ENCODE data around the gene PARD3.
"Not testable (repeated sequence)": the region's sequence is repeated elsewhere in the genome, so short reads cannot be mapped to it uniquely, and the experiment has no call there.

PARD3 gene

DNA sequence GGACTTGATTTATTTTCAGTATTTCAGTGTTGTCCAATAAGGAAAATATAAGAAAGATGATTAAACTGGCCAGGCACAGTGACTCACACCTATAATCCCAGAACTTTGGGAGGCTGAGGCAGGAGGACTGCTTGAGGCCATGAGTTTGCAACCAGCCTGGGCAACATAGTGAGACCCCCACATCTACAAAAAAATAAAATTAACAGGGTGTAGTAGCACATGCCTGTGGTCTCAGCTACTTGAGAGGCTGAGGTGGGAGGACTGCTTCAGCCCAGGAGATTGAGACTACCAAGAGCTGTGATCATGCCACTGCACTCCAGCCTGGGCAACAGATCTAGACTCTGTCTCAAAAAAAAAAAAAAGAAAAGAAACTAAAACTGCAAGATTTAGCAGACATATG lies 138.0 kb downstream of the PARD3 start:
- DNase-seq, result no peak

DNA sequence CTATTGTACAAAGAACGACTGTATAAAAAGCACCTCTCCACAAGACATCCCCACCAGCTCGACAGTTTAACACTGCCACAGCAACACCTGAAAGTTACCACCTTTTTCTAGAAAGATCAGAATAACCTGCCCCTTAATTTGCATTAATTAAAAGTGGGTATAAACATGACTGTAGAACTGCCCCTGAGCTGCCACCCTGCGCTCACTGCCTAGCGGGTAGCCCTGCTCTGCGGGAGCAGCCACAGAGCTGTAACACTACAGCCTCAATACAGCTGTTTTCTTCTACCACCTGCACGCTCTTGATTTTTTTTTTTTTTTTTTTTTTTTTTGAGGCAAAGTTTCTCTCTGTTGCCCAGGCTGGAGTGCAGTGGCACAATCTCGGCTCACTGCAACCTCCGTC lies 140.9 kb downstream of the PARD3 start:
- no peak for DNase-seq

DNA sequence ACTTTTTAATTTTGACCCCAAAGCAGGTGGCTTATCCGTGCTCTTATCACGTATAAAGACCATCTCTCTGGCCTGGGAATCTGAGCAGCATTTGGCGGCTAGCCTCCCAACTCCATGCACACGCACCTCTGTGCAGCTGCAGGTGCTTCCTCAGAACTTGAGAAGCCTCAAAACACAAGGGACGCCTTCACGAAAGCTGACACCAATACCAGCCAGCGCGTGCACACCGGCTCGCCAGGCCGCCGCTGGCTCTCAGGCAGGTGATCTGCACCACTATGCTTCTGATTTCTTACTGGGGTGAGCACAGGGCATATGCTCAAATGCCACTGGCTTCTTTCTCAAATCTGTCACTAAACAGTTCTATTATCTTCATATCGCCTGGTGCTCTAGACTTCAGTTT lies 145.0 kb downstream of the PARD3 start:
- peak; percentile 35 for DNase-seq

DNA sequence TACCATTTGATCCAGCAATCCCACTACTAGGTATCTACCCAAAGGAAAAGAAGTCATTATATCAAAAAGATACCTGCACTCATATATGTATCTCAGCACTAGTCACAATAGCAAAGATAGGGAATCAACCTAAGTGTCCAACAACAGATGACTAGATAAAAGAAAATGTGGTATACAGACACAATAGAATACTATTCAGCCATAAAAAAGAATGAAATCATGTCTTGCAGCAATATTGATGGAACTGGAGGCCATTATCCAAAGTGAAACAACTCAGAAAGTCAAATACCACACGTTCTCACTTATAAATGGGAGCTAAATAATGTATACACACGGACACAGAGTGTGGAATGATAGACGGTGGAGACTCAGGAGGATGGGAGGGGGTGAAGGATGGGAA lies 146.0 kb downstream of the PARD3 start:
- no peak for DNase-seq

DNA sequence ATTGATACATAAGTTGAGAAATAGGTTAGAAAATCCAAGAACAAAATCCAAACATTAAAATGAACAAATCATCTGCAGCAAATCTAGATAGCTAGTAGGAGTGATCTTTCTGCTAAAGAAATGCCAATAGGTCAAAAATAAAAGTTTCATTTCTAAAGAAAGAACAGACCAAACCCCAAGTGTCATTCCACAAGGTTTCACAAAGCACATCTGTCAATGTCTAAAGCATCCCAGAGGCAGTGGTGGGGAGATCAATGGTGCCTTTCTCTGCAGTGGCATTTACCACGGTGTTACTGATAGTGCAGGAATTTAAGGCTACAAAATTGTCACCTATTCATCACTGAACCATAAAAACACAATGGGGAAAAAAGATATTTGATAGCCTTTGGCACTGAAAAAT lies 147.9 kb downstream of the PARD3 start:
- DNase-seq, result no peak

DNA sequence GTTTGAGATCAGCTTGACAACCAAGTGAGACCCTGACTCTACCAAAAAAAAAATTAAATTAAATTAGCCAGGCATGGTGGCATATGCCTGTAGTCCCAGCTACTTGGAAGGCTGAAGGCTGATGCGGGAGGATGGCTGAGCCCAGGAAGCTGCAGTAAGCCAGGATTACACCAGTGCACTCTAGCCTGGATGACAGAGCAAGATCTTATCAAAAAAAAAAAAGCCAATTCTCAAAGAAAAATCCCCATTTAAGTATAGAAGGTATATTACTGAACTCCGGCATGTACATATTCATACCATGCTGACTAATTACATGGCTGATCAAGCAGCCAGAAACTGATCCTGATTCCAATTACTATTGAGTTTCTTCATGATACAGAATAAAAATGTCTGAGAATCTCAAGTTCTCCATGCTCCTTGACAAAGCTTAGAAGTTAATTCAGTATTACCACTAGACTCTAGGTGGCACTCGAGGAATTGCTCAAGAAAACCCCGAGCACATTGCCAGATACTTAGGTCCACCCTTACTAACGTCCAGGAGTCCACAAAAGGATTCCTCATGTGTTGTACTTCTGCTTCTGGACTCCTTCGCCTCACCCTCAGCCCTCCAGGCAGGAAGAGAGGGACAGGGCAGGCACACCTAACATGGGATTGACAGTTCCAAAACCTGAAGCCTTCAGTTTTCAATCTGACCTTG lies 148.9 kb downstream of the PARD3 start:
- DNase-seq, result no peak

DNA sequence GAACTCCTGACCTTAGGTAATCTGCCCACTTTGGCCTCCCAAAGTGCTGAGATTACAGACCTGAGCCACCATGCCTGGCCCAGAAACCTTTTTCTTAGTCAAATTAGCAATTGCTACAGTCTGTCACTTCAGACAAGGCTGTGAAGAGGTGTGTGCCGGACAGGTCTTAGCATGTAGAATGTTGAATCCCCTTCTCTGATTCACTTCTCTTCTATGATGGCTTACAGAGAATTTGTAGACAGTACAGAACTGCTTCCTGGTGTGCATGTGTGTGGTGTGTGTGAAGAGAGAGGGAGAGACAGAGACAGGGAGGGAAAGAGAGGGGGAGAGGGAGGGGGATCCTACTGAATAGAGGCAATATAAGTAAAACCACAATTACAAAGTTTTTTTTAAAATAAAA lies 150.4 kb downstream of the PARD3 start:
- DNase-seq, result no peak

DNA sequence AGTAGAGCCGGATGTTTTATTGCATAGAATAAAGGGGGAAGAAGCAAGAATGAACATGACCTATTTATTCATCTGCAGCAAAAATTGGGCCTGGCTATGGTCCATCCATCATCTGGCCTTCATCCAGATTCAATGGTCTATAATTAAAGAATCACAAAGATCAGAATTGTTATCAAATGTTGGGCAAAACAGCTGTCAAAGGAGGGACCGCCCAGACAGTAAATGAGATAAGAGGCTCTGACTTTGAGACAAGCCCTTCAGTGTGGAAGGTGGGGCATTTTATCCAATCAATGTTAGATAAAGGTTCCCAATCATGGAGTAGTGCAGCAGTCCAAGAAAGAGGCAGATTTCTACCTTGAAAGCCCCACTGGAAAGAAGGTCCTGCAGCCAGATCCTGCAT lies 153.5 kb downstream of the PARD3 start:
- no peak for DNase-seq

DNA sequence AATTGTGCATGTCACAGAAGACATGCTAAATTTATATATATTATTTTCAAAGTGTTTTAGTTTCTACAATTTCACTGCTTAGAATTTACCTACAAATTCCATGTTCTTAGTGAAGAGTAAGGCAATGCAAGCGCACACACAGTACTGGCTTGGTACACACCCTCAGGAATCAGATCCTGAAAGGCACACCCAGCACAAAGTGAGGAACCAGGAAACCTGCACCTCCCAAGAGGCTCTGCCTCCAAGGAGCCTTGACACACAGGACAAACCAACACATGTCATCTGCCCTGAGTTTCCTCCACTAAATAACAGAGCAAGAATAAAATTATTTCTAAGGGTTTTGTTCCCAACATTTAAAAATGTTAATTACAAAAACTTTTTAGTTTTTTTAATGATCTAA lies 156.2 kb downstream of the PARD3 start:
- DNase-seq, result no peak

DNA sequence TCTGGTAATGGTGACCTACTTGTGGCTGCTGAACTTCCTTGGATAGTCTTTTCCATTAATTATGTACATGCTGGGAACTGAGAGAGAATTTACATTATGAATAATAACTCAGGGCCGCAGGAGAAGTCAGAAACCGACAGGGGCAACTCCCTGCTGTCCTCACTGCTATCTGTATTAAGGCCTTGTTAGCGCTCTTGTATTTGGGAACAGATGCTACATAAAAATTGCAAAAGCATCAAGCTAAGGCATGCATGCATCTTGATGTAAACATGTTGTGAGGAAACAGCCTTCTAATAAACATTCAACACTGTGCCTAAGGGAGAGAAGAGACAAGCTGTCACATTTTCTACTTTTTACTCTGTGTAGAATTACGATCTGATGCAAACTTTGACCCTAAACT lies 158.4 kb downstream of the PARD3 start:
- DNase-seq, result no peak

DNA sequence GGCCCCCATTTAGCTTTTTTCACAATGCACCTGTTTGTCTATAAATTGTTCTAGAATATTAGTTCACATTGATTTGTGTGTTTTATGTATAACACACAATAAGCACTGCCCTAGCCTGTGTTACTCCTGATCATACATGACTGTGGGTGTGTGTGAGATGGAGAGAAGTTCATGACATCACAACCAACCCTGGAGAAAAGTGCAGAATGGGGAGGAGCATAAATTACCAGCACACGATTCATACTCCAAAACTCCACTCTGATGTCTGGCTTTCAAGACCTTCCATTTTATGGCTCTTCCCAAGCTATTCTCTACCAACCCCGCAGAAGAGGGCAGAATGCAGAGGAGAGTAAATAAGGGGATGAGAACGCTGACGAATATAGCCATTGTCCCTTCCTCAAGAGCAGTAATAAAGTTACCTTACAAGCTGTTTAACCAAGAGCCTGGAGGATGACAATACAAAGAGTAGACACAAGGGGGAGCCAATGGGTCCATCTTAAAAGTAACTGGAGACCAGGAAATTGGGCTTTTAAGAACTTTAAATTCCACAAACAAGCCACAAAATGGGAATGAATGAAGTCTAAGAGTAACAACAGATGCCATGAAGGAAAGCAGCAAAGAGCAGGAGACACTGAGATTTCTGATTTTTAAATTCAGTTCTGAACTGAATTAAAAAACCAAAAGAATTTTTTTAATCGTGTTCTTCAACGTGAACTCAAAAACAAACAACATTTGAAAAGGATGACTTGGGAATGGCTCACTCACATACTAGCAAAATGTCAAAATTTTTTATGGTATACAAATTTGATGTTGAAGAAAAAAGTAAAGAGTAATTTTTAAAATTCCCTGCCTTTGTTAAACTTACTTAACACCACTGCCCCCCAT lies 159.6 kb downstream of the PARD3 start:
- DNase-seq, result peak; percentile 55

DNA sequence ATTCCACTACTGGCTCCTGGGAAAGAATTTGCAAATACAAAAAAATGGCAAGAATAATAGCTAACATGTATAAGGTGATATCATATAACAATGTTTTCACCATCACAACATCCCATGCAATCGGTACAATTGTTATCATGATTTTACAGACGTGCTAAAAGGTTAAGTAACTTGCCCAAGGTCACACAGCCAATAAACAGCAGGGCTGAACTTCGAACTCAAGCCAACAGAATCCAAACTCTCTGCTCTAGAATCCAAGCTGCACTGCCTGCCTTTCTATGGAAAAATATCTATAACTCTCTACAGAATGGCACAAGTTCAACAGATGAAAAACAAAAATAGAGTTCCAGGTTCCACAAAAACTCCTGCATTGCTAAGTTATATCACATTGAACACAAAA lies 160.9 kb downstream of the PARD3 start:
- no peak for DNase-seq

DNA sequence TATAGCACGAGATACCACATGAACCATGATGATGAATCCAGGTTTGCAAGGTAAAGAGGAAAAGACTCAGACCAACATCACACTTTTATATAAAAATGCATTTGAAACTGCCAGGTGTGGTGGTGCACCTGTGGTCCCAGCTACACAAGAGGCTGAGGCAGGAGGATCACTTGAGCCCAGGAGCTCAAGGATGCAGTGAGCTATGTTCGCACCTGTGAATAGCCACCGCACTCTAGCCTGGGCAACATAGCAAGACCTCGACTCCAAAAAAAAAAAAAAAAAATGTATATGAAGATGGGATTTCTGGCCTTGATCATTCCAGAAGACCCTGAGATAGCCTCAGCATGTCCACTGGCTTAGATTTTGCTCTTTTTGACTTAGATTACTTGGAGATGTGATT lies 161.6 kb downstream of the PARD3 start:
- no peak for DNase-seq

DNA sequence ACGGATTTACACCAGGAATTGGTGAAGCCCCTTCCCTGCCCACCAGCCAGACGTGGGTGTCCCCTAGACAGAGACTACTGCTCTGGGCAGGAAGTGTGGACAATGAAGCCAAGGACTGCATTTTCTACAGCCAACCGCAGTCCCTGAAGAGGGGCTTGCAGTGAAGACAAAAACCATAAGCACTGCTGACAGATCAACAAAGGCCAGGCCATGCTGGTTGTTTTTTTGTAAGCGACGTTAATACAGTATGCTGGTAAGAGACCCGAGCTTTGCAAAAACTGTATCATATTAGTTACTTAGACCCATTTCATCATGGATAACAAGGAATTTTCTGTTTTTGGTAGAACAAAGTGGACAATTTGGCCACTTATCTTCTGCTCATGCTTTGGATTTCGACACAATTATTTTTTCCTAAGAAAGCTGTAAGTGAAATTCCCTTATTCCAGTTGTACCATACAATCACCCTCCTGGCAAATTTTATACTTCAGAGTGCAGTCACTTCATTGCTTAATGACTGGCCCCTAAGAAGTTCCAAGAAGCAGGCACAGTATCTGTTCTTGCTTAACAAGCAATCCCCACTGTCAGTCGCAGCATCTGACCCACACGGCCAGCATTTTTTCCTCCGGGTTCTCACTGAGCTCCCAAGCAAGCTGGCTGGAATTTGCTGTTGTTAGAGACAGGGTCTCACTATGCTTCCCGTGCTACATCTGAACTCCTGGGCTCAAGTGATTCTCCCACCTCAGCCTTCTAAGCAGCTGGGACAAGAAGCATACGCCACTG lies 163.5 kb downstream of the PARD3 start:
- no peak for DNase-seq

DNA sequence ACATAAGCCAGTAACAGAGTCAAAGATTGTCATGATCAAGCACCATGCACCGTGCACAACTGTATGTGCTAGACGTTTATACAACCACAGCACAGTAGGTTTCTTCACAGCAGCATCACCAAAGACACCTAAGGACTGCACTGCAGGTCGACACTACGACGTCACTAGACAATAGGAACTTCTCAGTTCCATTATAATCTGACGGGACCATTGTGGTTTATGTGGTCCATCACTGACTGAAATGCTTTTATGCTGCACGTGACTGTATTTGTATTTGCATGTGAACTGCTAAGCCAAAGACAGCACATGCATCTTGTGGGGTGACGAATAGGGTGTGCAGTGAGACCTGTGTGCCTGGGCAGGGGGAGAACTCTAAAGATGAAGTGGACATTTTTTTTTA lies 164.9 kb downstream of the PARD3 start:
- DNase-seq, result no peak

DNA sequence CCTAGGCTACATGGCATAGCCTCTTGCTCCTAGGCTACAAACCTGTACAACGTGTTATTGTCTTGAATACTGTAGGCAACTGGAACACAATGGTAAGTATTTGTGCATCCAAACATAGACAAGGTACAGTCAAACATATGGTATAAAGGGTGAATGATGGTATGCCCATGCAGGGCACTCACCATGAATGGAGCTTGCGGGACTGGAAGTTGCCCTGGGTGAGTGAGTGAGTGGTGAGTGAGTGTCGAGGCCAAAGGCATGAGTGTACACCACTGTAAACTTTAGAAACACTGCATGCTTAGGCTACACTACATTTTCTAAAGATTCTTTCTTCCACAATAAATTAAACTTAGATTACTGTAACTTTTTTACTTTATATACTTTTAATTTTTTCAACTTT lies 165.7 kb downstream of the PARD3 start:
- no peak for DNase-seq

DNA sequence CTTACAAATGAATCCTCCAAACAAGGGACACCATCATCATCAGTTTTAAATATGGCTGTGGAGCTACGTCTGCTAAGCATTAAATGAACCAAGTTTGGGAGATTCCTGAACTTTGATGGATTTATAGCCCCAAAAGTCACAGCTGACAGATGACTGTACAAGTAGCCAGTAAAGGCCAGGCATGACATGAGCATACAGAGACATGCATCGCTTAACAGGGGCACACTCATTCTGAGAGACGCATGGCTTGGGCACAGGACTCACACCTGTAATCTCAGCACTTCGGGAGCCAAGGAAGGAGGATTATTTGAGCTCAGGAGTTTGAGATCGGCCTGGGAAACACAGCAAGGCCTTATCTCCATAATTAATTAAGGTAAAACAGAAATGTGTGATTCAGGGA lies 166.2 kb downstream of the PARD3 start:
- no peak for DNase-seq

DNA sequence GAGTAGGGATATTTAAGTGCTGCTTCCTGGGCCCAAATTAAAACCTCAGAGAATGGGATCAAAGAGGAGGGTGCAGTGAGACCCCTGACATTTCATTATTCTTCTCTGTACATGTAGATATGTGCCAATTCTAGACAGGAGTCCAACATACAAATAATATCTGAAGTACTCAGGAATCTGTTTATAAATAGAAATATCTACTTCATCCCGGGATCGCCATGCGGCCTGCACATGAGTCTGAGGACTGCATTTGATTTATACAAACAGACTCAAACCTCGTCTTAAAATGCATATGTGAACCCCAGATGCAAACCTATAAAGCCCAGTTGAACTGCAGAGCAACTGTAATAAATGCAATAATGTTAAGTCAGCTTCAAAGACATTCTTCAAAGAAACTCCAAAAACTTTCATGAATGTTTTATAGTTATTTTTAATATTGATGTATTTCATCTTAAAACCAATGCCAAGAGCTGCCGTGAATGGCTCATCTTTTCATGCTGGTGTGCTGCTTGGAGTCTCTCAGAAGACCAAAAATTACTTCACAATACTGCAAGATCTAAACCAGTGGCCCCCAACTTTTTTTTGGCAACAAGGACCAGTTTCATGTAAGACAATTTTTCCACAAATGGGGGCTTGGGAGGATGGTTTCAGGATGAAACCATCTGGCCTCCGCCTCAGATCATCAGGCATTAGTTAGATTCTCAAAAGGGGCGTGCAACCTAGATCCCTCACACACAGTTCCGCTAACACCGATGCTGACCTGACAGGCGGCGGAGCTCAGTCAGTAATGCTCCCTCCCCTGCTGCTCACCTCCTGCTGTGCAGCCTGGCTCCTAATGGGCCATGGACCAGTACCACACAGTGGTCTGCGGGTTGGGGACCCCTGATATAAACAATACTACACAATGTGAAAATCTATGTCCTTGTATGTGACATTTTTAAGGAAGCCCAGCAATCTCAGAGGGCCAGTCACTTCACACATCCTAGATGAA lies 166.9 kb downstream of the PARD3 start:
- no peak for DNase-seq

DNA sequence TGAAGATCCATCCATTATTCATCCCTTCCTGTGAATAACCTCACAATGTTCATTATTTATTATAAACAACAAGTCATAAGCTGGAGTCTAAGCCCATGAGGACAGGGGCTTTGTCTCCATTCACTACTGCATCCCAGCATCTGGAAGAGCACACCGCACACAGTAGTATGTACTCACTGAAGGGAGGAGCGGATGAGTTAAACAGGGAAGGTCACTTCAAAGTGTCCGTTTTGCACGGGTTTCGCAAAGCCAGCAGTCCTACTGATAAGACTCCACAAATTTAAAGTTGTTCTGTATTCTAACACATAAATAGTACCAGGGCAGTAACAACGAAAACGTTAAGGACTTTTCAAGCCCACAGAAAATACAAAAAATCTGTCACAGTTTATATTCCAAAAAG lies 167.9 kb downstream of the PARD3 start:
- DNase-seq, result no peak

DNA sequence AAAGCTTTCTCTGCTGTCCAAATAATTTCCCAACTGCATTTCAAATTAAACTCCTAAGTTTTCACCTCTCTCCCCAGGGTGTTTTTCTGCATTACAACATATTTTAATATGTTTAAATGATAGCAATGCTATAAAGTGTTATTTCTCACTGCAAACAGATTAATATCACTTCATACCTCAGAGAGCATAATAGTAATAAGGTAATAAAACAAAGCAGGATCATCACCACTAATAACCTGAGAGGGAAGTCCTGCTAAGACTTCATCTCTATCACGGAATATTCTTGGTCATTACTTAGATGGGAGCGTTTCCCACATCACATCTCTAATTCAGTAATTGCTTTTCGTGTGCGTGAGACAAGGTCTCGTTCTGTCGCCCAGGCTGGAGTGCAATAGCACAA lies 168.8 kb downstream of the PARD3 start:
- DNase-seq, result no peak

DNA sequence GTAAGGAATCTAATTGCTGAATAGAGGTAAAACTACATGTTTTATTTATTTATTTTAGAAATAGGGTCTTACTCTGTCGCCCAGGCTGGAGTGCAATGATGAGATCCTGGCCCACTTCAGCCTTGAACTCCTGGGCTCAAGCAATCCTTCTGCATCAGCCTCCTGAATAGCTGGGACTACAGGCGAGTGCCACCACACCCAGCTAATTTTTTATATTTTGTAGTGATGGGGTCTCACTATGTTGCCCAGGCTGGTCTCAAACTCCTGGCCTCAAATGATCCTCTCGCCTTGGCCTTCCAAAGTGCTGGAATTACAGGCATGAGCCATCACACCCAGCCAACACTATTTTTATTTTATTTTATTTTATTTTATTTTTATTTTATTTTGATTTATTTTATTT lies 170.3 kb downstream of the PARD3 start:
- DNase-seq, result not testable (repeated sequence)

DNA sequence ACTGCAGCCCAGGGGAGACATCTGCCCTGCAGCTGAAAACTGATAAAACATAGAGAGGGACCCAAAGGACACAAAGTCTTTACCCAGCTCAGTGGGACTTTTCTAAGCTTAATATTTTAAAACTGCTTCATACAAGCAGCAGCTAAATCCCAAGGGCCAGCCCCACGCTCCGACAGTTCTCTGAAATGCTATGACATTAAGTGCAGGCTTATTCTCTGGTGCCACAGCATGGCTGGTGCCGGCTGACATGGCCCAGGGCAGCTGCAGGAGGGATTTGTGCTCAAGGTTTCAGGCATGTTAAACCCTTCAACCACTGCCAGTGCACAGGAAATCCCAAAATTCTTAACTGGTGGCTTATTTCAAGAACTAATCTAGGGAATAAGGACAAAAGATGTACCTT lies 170.9 kb downstream of the PARD3 start:
- DNase-seq, result no peak

DNA sequence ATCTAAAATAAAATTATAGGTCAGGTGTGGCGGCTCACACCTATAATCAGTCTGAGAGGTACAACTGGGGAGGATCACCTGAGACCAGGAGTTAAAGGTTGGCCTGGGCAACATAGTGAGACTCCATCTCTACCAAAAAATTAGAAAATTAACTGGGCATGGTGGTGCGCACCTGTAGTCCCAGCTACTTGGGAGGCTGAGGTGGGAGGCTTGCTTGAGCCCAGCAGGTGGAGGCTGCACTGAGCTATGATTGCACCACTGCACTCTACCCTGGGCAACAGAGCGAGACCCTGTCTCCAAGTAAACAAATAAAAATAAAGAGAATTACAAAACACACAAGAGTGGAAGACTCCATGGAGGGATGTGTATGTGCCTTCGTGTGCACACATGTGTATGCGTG lies 171.5 kb downstream of the PARD3 start:
- DNase-seq, result no peak

All from NCI-H510A treated with DMSO at 0.1 percent for 48 hours (cell line).